Neural crest cell (in vitro differentiated cells): Measurements from ENCODE around the gene OR5K1. TPM values are rescaled to one million over a fixed set of nuclear protein-coding genes. Genes with fewer than 3 reads are reported as not detected.

Experiments used
- DNase-seq: peaks from one replicate; pipeline ENCODE4 v3.0.0; 2021; ENCODE audit warnings: low read depth, mixed read lengths, low spot score
- H3K27ac Mint-ChIP-seq: one replicate; pipeline ENCODE4 v1.8.0; 2021; ENCODE audit warnings: mild to moderate bottlenecking, mixed read lengths; ENCODE audit not compliant: unreplicated experiment
- H3K27me3 Mint-ChIP-seq: 2 replicates; pipeline ENCODE4 v1.8.0; 2021; ENCODE audit warnings: low read depth, mild to moderate bottlenecking, mixed read lengths
- H3K36me3 Mint-ChIP-seq: 2 replicates; pipeline ENCODE4 v1.8.0; 2021; ENCODE audit warnings: low read depth, mild to moderate bottlenecking, mixed read lengths
- H3K4me1 Mint-ChIP-seq: 2 replicates; pipeline ENCODE4 v1.8.0; 2021; ENCODE audit warnings: mixed read lengths
- H3K4me3 Mint-ChIP-seq: one replicate; pipeline ENCODE4 v1.8.0; 2021; ENCODE audit warnings: mild to moderate bottlenecking, mixed read lengths
- H3K9me3 Mint-ChIP-seq: 2 replicates; pipeline ENCODE4 v1.8.0; 2021; ENCODE audit warnings: mixed read lengths
- long read RNA-seq: library from polyadenylated mRNA; unstranded; transcript quantifications from one replicate; pipeline ENCODE4 v2.0.0, GENCODE V29; 2020
- total RNA-seq: library from RNA; stranded (reverse); gene quantifications from 2 replicates; pipeline ENCODE4 v1.2.1, GENCODE V29; 2021
- TF ChIP-seq, protein P1 (sequence below): fragments of 200-600 bp; sonication (generic); conservative IDR thresholded peaks from 2 replicates; pipeline ENCODE4 v1.5.0; 2021; ENCODE audit warnings: antibody characterized with exemption, mild to moderate bottlenecking

Gene OR5K1
- not detected in 2 replicates for total RNA-seq
- long read RNA-seq = 0 reads

GRCh38 chr3:98462901-98463300 lies at the start of gene OR5K1:
OR5K1 (plus strand) TSS chr3:98463201; CDS start chr3:98469577, 6,376 bp downstream.
- H3K27me3 Mint-ChIP-seq = no peaks in the 10 kb centered on the region
- H3K9me3 Mint-ChIP-seq = no peaks in the 10 kb centered on the region
- H3K4me3 Mint-ChIP-seq = no peak within 1 kb of the TSS
- TF ChIP-seq, protein P1, sequence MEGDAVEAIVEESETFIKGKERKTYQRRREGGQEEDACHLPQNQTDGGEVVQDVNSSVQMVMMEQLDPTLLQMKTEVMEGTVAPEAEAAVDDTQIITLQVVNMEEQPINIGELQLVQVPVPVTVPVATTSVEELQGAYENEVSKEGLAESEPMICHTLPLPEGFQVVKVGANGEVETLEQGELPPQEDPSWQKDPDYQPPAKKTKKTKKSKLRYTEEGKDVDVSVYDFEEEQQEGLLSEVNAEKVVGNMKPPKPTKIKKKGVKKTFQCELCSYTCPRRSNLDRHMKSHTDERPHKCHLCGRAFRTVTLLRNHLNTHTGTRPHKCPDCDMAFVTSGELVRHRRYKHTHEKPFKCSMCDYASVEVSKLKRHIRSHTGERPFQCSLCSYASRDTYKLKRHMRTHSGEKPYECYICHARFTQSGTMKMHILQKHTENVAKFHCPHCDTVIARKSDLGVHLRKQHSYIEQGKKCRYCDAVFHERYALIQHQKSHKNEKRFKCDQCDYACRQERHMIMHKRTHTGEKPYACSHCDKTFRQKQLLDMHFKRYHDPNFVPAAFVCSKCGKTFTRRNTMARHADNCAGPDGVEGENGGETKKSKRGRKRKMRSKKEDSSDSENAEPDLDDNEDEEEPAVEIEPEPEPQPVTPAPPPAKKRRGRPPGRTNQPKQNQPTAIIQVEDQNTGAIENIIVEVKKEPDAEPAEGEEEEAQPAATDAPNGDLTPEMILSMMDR = no peak
- no peaks in the 10 kb centered on the region for H3K36me3 Mint-ChIP-seq
- DNase-seq = no peak
- H3K27ac Mint-ChIP-seq = no peak within 1 kb of the TSS
- no peaks in the 10 kb centered on the region for H3K4me1 Mint-ChIP-seq

DNA sequence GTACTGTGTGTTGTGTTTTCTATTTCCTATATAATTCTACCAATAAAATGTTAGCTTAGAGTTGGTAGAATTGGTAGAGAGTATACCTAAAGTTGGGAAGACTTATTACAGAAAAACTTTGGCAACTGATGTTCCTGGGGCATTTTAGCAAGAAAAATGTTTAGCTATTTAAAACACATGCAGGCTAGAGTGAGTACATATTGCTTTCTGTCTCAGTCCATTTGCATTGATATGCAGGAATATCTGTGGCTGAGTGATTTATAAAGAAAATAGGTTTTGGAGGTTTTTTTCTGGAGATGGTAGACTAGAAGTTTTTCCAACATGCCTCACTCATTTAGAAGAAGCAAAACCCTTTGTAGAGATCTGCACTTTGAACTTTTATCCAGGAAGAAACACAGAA lies 30.4 kb upstream of the OR5K1 start:
- TF ChIP-seq, protein P1 = no peak
- Mint-ChIP-seq H3K4me3 (no peak overlapping the region), H3K36me3 (no peaks in the 10 kb centered on the region), H3K9me3 (peaks cover 17% of the 10 kb centered on the region), H3K27me3 (peaks cover 3% of the 10 kb centered on the region), H3K4me1 (no peaks in the 10 kb centered on the region), H3K27ac (no peak overlapping the region)
- no peak for DNase-seq

DNA sequence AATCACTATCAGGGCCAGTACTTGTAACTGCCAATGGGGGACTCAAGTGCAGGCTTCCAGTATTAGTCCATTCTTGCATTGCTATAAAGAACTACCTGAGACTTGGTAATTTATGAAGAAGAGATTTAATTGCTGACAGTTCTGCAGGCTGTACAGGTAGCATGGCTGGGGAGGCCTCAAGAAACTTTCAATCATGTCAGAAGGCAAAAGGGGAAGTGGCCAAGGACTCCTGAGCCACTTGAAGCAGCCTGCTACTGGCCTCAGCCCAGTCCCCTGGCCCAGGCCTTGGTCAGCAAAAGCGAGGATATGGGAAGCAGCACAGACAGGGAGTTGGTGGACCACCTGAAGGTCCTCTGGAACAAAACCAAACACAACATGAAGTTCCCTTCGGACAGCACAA lies 29.2 kb upstream of the OR5K1 start:
- TF ChIP-seq, protein P1 = no peak
- no peak for DNase-seq
- H3K36me3 Mint-ChIP-seq = no peaks in the 10 kb centered on the region
- peaks cover 3% of the 10 kb centered on the region for H3K27me3 Mint-ChIP-seq
- H3K4me1 Mint-ChIP-seq = no peaks in the 10 kb centered on the region
- no peak overlapping the region for H3K27ac Mint-ChIP-seq
- peaks cover 17% of the 10 kb centered on the region for H3K9me3 Mint-ChIP-seq
- no peak overlapping the region for H3K4me3 Mint-ChIP-seq

DNA sequence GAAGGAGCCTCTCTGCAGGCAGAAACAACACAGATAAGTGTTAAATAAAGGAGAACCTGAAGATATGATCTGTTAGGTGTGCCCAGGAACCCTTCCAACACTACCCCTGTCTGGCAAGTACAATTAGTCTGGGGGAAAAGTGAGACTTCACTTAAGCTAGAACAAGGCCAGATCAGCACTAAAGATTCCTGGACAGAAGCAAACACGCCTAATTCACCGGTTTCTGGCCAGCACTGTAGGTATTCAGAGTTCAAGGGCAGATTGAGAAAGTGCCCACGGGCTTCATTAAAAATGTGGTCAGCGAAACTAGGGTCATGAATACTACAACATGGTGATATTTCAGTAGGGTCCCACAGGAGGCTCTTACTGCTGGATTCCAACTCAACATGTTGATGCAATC lies 28.6 kb upstream of the OR5K1 start:
- no peak for DNase-seq
- TF ChIP-seq, protein P1 = no peak
- Mint-ChIP-seq H3K27ac (no peak overlapping the region), H3K36me3 (no peaks in the 10 kb centered on the region), H3K9me3 (peaks cover 12% of the 10 kb centered on the region), H3K27me3 (peaks cover 3% of the 10 kb centered on the region), H3K4me1 (no peaks in the 10 kb centered on the region), H3K4me3 (no peak overlapping the region)

GRCh38 chr3:98440283-98440682 lies 22.7 kb upstream of the OR5K1 start:
- H3K4me1 Mint-ChIP-seq = no peaks in the 10 kb centered on the region
- peaks cover 2% of the 10 kb centered on the region for H3K27me3 Mint-ChIP-seq
- H3K4me3 Mint-ChIP-seq = no peak overlapping the region
- no peaks in the 10 kb centered on the region for H3K9me3 Mint-ChIP-seq
- DNase-seq = no peak
- H3K36me3 Mint-ChIP-seq = no peaks in the 10 kb centered on the region
- no peak overlapping the region for H3K27ac Mint-ChIP-seq
- TF ChIP-seq, protein P1 = no peak
